Right lung (tissue), 5 donors: ENCODE data around the gene LDLRAD4. TPM values are rescaled to one million over a fixed set of nuclear protein-coding genes. Genes with fewer than 3 reads are reported as not detected.

Source experiments
- DNase-seq, 2 donors: peaks; one replicate each; pipeline ENCODE4 v3.0.0-alpha.2; 2013
- polyA plus RNA-seq, 5 donors: library from polyadenylated mRNA; unstranded; fragments of 120-200 nt; gene quantifications; one replicate each; pipeline versions ENCODE4 v1.2.1 to v1.2.3, GENCODE V29; 2013; ENCODE audit warnings: inconsistent platforms in 1 of 5, low replicate concordance in 1 of 5; ENCODE audit not compliant: insufficient read length in 5 of 5, insufficient read depth in 1 of 5

Gene LDLRAD4
- polyA plus RNA-seq, 5 donors = 14.2 to 18.6 (median 15.1) TPM

GRCh38 chr18:13382954-13383827 is 164.6 kb downstream of the LDLRAD4 start:
- no peak for DNase-seq

DNA sequence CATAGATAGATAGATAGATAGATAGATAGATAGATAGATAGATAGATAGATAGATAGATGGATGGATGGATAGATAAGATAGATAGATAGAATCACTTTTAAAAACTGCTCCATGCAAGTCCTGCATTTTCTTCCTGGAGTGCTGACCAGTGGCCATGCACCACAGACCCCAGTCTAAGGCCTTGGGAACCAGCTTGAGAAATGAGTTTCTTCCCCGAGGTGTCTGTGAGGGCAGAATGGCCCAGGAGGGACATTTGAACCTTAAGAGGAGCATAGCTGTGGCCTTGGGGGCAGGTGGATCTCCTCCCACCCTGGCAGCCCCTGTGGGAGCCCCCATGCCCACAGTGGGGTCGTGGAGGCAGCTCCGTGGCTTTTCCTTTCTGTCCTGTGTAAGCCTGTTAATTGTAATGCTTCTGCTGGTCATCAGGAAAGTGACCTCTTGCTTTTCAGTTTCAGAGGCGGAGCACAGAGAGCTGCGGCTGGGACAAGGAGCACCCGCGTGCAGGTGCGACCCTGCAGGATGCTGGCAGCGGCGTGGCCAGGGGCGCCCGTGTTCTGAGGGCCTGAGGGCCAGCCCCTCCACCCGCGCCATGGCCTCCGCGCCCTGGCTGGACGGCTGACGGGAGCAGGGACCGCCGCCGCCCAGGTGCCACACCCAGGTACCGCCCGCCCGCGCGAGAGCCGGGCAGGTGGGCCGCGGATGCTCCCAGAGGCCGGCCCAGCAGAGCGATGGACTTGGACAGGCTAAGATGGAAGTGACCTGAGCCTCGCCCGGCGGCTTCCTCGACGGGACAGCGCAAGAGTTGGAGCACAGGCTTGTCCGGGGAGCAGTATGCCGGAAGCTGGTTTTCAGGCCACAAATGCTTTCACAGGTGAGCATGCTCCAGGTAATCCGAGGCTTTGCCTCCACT is 168.6 kb downstream of the LDLRAD4 start:
- no peak for DNase-seq

DNA sequence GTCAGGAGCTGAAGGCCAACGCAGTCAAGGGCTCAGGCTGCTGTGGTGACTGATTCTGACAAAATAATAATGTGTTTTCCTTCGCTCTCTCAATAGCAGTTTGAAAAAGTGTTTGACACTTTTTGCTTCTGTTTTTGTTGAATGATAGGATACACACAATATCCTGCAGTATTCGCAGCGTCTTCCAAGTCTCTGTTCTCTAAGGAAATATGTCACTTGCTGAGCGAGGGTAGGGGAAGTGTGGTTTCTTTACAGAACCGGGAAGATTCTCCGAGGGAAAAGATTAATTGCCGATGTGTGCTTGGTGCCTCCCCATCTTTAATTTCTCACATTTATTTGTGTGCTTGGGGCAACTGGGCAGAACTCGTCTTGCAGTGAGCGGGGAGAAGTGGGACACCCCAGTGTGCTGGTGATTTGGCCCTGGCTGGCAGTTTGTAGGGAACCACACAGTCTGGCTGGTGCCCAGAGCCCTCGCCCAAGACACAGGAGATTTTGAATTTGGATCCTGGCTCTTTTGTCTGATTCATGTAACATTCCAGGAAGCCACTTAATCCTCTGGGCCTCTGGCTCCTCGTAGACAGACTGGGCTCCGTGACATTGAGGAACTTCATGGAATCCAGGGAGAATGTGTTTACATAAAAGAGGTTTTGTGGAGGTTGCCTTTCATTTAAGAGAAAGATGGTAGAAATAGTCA is 169.4 kb downstream of the LDLRAD4 start:
- DNase-seq = no peak

DNA sequence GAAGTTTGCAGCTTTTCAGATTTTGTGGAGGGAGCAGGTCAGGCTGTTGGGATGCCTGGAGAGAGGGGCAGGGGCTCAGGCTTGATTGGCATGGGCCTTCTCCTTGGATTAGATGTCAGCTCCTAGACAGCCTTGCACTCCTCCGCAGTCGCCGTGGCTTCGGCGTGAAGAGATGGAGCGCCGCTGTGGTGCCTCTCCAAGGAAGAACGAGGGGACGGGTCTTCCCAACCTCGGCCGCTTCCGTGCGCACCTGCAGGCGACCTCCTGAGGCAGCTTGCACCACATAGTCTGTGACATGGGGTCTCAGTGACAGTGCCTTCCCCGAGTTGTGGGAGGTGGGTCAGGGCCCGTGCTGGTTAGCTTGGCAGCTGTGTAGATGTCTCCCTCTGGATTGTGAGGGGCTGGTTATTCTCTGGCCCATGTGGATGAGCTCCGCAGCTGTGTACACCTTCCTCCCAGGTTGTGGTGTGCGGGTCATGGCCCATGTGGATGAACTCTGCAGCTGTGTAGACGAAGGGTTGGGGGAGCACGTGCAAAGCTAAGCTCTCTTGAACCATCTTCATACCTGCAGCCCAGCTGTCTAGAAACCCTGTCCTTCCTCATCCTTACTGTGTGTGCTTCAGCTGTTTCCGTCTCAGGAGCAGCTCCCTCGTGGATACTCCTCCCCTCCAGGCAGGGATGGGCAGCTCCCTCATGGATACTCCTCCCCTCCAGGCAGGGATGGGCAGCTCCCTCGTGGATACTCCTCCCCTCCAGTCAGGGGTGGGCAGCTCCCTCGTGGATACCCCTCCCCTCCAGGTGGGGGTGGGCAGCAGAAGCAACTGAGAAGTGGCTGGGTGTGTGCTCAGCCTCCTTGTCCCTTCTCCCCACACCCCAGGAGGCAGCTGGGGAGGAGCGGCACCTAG is 170.3 kb downstream of the LDLRAD4 start:
- no peak for DNase-seq

DNA sequence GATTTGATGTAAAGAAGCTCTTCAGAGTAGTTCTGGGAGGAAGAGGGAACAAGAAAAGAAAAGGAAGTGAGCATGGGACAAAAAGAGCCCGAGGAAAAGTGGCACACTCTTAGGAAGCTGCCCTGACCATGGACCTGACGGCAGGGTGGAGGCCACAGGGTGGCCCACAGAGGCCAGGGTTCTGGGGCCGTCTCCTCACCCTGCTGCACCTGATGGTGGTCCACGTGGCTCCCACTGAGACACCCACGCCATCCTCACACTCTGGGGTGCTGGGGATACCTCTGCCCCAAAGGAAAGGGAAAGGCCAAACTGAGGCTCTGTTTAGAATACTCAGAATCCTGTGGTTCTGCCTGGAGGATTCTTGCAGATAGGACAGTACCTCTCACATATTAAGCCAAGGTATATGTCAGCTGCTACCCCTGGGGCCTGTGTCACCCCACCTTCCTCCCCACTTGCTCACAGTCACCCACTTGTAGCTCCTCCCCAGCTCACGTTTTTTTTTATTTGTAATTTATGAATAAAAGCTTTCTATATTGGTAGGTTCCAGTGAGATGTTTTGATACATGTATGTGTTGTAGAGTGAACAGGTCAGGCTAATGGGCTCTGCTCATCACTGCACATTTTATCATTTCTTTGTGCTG is 171.1 kb downstream of the LDLRAD4 start:
- DNase-seq = no peak

DNA sequence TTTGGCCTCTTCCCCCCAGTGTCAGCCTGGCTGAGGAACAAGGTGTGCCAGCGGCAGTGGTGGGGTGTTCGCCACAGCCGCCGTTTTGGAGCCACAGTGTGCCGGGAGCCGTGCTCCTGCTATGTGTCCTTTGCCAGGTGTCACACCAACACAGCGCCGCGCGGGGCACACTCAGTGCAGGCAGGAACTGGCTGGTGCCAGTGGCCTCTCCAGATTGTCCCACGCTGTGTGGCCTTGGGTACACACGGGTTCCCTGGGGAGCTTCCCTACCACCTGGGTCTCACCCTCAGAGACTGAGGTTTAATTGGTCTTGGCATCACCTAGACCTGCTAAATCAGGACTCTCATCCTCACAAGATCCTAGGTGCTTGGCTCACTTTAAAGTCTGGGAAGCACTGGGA is 171.6 kb downstream of the LDLRAD4 start:
- no peak for DNase-seq

DNA sequence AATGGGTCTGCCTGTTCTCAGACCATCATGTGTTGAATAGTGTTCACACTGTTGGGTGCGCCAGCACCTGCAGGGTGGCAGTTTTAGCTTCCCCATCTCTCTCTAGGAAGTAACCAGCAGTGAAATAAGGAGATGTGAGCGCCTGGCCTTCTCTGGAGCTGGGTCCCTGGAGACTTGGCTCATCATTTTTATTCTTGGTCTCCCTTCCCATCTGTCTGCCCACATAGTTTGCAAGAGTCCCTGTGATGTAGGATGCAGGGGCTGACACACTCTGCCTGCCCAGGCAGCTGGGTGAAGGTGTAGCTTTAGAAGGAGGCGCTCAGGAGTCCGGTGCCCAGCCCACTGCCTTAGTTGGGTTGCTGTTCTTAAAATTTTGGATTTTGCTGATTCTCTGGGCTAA is 172.2 kb downstream of the LDLRAD4 start:
- DNase-seq = no peak

- no peak for DNase-seq
Observed at GRCh38 chr18:13392029-13392750, 173.6 kb downstream of the LDLRAD4 start.

DNA sequence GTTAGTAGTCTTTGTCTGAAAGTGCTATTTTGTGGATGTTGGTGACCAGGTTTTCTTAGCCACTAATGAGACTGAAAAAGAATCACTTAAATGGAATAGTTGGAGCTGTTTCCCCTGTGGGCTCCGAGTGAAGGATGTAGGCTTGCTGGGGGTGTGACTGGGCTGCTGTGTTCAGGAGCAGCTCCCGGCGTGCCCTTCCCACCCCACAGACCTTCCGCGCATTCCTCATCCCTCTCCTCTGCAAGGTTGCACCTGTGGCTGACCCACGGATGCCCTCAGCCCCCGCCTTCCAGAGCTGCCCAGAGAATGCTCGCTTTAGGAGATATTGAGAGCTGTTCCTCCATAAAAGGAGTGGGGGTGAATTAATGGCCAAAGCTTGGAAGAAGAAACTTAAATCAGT is 174.3 kb downstream of the LDLRAD4 start:
- no peak for DNase-seq

DNA sequence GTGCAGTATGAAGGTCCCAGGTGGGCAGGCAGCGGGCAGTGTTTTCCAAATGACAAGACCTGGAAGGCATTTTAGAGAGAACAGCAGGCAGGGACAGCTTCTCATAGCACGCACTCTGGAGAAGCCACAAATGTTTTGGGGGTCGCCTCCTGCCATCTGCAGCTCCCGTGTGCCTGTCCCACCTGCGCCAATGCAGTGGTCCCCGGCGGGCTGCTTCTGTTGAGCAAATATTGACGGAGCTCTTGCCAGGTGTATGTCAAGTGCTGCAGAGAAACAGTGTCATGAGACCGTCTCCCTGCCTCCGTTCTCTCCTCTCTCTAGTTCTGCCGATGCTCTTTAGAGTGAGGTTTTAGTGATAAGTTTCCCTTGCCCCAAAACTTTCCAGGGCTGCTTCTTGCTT is 174.8 kb downstream of the LDLRAD4 start:
- no peak for DNase-seq

GRCh38 chr18:13394801-13395200 is 176.2 kb downstream of the LDLRAD4 start:
- no peak for DNase-seq

DNA sequence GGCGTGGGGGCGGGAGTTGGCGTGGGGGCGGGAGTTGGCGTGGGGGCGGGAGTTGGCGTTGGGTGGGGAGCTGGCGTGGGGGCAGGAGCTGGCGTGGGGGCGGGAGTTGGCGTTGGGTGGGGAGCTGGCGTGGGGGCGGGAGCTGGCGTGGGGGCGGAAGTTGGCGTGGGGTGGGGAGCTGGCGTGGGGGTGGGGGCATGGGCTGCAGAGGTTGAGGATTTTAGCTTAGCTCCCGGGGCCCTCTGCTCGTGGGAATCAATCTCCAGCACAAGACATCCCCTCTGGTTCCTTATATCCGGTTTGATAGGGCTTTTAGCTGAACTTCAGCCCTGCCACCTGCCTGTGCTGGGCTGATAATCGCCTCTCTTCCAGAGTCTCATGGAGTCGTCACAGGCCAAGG is 177.0 kb downstream of the LDLRAD4 start:
- DNase-seq = no peak

- no peak for DNase-seq
Observed at GRCh38 chr18:13397504-13398163, 179.1 kb downstream of the LDLRAD4 start.

DNA sequence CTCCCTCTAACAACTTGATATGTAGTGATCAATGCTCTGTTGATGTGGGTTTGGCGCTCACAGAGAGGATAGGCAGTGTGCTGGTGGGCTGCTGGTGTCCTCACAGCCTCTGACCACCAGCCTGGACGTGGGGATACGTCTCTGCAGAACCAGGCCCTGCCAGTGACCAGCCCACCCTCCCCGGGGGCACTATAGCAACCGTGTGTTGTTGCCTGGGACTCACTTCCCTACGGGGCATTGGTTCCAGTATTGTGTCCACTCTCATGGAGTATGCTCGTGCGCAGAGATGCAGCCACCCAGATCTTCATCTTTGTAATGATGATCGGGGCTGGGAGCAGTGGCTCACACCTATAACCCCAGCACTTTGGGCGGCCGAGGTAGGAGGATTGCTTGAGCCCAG is 180.1 kb downstream of the LDLRAD4 start:
- DNase-seq = no peak

DNA sequence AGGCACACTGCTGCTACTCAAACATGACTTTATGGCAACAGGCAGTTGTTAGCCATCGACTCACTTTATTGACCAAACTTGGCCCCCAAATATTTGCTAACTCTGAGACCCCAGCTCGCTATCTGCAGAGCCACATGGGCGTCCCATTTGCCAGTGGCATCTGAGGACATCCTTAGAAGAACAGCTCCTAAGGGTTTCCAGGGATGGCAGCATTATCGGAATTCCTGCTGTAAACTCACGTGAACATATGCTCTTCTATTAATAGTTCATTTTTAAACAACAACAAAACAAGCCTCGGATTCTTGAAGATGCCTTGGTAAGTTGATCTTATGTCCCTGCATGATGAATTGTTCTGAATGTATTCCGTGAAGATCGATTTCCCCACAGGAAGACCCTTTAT is 181.0 kb downstream of the LDLRAD4 start:
- DNase-seq = no peak

DNA sequence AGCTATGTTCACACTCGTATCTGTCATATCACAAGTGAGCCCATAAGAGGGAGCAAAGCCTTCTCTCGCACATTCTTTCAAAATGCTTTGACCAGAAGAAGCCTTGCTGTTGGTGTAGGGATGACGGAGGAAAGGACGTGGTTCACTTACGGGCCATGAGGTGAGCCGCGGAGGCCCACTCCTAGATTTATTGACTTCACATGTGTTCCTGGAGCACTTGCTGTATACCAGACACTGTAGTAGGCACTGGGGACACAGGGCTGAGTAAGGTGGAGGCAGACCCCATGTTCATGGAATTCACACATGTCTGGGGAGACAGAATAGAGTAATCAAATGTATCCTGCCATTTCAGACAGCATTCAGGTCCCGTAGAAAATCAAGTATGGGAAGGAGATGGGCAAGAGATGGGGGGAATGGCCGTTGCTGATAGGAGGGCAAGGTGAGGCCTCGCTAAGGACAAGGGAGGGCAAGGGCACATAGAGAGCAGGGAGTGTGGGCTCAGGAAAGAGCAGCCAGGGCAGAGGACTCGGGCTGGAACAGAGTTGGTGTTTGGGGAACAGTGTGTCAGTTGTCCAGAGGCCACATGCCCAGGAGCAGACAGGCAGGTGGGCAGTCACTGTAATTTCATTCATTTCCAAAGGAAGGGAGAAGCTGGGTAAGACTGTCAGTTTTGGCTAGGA is 182.2 kb downstream of the LDLRAD4 start:
- no peak for DNase-seq

DNA sequence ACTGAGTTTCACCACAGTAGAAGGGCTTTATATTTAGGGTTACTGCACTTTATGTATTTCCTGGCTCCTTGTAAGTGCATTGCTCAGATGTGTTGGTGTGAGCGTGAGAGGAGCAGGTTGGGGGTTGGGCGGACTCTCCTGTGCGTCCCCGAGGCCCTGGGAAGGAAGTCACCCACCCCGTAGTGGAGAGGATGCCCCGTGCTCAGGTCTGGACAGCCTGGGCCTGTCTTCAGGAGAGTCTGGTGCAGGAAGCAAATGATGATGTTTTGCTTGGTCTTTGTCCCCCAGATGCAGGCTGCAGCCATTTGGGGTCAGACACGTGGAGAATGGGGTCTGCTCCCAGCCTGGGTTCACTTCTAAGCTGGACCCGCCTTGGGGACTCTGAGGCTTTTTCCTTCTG is 182.8 kb downstream of the LDLRAD4 start:
- DNase-seq = no peak

GRCh38 chr18:13401826-13402225 is 183.3 kb downstream of the LDLRAD4 start:
- no peak for DNase-seq
